ENCODE results near the gene FAU. TPM values are rescaled to one million over a fixed set of nuclear protein-coding genes. Genes with fewer than 3 reads are reported as not detected.

The FAU gene
- total and polyA plus RNA-seq, 2 of the 13 experiments (the other 11 are each of a cell fraction or from before 2014, with no cell fraction given) = 374 to 869 TPM

GRCh38 chr11:65095974-65096806, 25.7 kb downstream of the FAU start, which contains the start of gene VPS51 (continued):
- TF ChIP-seq, protein P1, sequence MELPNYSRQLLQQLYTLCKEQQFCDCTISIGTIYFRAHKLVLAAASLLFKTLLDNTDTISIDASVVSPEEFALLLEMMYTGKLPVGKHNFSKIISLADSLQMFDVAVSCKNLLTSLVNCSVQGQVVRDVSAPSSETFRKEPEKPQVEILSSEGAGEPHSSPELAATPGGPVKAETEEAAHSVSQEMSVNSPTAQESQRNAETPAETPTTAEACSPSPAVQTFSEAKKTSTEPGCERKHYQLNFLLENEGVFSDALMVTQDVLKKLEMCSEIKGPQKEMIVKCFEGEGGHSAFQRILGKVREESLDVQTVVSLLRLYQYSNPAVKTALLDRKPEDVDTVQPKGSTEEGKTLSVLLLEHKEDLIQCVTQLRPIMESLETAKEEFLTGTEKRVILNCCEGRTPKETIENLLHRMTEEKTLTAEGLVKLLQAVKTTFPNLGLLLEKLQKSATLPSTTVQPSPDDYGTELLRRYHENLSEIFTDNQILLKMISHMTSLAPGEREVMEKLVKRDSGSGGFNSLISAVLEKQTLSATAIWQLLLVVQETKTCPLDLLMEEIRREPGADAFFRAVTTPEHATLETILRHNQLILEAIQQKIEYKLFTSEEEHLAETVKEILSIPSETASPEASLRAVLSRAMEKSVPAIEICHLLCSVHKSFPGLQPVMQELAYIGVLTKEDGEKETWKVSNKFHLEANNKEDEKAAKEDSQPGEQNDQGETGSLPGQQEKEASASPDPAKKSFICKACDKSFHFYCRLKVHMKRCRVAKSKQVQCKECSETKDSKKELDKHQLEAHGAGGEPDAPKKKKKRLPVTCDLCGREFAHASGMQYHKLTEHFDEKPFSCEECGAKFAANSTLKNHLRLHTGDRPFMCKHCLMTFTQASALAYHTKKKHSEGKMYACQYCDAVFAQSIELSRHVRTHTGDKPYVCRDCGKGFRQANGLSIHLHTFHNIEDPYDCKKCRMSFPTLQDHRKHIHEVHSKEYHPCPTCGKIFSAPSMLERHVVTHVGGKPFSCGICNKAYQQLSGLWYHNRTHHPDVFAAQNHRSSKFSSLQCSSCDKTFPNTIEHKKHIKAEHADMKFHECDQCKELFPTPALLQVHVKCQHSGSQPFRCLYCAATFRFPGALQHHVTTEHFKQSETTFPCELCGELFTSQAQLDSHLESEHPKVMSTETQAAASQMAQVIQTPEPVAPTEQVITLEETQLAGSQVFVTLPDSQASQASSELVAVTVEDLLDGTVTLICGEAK (IDR thresholded peaks at IDR 0.05) = peak; percentile 100
- TF ChIP-seq, protein P1 (CRISPR knock-in tag; IDR thresholded peaks at IDR 0.05) = peak; percentile 100
- TF ChIP-seq MLLT10 (CRISPR knock-in tag; IDR thresholded peaks at IDR 0.05) (no peak), SRSF9 (IDR thresholded peaks at IDR 0.05; ENCODE audit: borderline replicate concordance, insufficient read depth, low read depth, low read length, poor library complexity, severe bottlenecking) (no peak), ZNF335 (CRISPR knock-in tag; IDR thresholded peaks at IDR 0.05) (peak; percentile 52; the same call in 1 of the 2 replicates), ASH2L (IDR thresholded peaks at IDR 0.05; ENCODE audit: insufficient read length, low read depth, low read length) (peak; percentile 96), ARID3A (IDR thresholded peaks at IDR 0.05; ENCODE audit: low read depth, low read length) (0 out of 2 replicates have a peak, but pooled peaks have one; percentile 37), TIGD3 (CRISPR knock-in tag; IDR thresholded peaks at IDR 0.05; ENCODE audit: borderline replicate concordance) (no peak), ZNF770 (CRISPR knock-in tag; IDR thresholded peaks at IDR 0.05) (peak; percentile 68), GRHL1 (CRISPR knock-in tag; conservative IDR thresholded peaks at IDR 0.05) (no peak), SALL2 (CRISPR knock-in tag; IDR thresholded peaks at IDR 0.05) (peak; percentile 92; the same call in 1 of the 2 replicates)

Measured in HepG2 (cell line).